Kidney tubule cell (primary cell): ENCODE data around the gene RAB8A.

Source experiments
- DNase-seq: peaks from one replicate; pipeline ENCODE4 v3.0.0-alpha.2; 2018; ENCODE audit warnings: low spot score

Gene RAB8A

GRCh38 chr19:16111160-16111908, at the start of gene RAB8A:
Gene RAB8A (plus strand): TSS chr19:16111889. CDS start chr19:16111902, 13 bp downstream.
- DNase-seq: peak; percentile 99

GRCh38 chr19:16061943-16062342, 49.7 kb upstream of the RAB8A start:
- no peak for DNase-seq

- DNase-seq: peak; percentile 43
Observed at GRCh38 chr19:16062789-16063188, 48.9 kb upstream of the RAB8A start.

- DNase-seq: no peak
Observed at GRCh38 chr19:16064209-16064889, 47.3 kb upstream of the RAB8A start.

GRCh38 chr19:16066611-16067104, 45.0 kb upstream of the RAB8A start:
- peak; percentile 31 for DNase-seq

- DNase-seq: no peak
Observed at GRCh38 chr19:16067205-16067938, 44.3 kb upstream of the RAB8A start.

- DNase-seq: no peak
Observed at GRCh38 chr19:16068696-16069259, 42.9 kb upstream of the RAB8A start.

- no peak for DNase-seq
Observed at GRCh38 chr19:16069813-16070365, 41.8 kb upstream of the RAB8A start.

GRCh38 chr19:16070366-16070990, 41.2 kb upstream of the RAB8A start:
- DNase-seq: peak; percentile 49

GRCh38 chr19:16071072-16071691, 40.5 kb upstream of the RAB8A start:
- no peak for DNase-seq

GRCh38 chr19:16073481-16073880, 38.2 kb upstream of the RAB8A start:
- DNase-seq: no peak

- DNase-seq: no peak
Observed at GRCh38 chr19:16073988-16074387, 37.7 kb upstream of the RAB8A start.

GRCh38 chr19:16074488-16075365, 37.0 kb upstream of the RAB8A start:
- DNase-seq: no peak

- no peak for DNase-seq
Observed at GRCh38 chr19:16075430-16076153, 36.1 kb upstream of the RAB8A start.

- peak; percentile 94 for DNase-seq
Observed at GRCh38 chr19:16076154-16076957, 35.3 kb upstream of the RAB8A start, which contains the start of gene TPM4. Gene TPM4 (plus strand): TSS chr19:16076495. CDS start chr19:16076566, 71 bp downstream.

- peak; percentile 38 for DNase-seq
Observed at GRCh38 chr19:16076958-16077611, 34.6 kb upstream of the RAB8A start.

GRCh38 chr19:16077984-16078758, 33.5 kb upstream of the RAB8A start:
- DNase-seq: peak; percentile 54
